Motor neuron (in vitro differentiated cells): ENCODE data around the gene CBL. TPM values are rescaled to one million over a fixed set of nuclear protein-coding genes. Genes with fewer than 3 reads are reported as not detected.

Experiments
- ATAC-seq, 8 experiments: fragments of 200-7000 bp; cut with Tn5 transposase; replicated peaks in 6 of 8; 2 replicates each; pipeline ENCODE4 v1.8.0; 2021; ENCODE audit warnings: mild to moderate bottlenecking in 8 of 8, moderate library complexity in 8 of 8
- H3K27ac ChIP-seq, 2 donors: fragments of 250-450 bp; sonication (Bioruptor Pico); 2 replicates each; pipeline ENCODE4 v1.9.0; 2021; ENCODE audit warnings: antibody characterized with exemption in 2 of 2, mild to moderate bottlenecking in 2 of 2, moderate library complexity in 1 of 2
- H3K4me1 ChIP-seq, 2 donors: fragments of 250-450 bp; sonication (Bioruptor Pico); replicated peaks in 1 of 2; 2 replicates each; pipeline ENCODE4 v1.6.1; 2021; ENCODE audit warnings: antibody characterized with exemption in 2 of 2, mild to moderate bottlenecking in 2 of 2, moderate library complexity in 1 of 2
- H3K4me3 ChIP-seq, 5 donors: fragments of 250-450 bp; sonication (Bioruptor Pico); 2 replicates each; pipeline ENCODE4 v1.9.0; 2021; ENCODE audit warnings: antibody characterized with exemption in 5 of 5, mild to moderate bottlenecking in 5 of 5, moderate library complexity in 4 of 5
- WGBS, 10 experiments: fragments of 450-650 bp; shearing (Covaris generic); methylation state at CpG; one replicate each; pipeline ENCODE4 v1.0.0; 2022; 5-methylcytosine and 5-hydroxymethylcytosine counted together
- in situ Hi-C, 9 experiments: fragments of 400-800 bp; cut with MboI; loops; one replicate each; pipeline ENCODE4 v1.15.0; 2021; ENCODE audit warnings: low sequenced_read_pairs in 9 of 9, low pct_unique_long_range_greater_than_20kb in 2 of 9; ENCODE audit not compliant: unreplicated experiment in 9 of 9
- total RNA-seq, 8 experiments: library from RNA; unstranded; fragments of 300-600 nt; gene quantifications; 2 replicates each; pipeline versions ENCODE4 v1.2.3 to v1.2.4, GENCODE V29; 2022

Gene CBL
- total RNA-seq, 8 experiments from 2014 or later: 5.1 to 19.3 (median 13.9) TPM

DNA sequence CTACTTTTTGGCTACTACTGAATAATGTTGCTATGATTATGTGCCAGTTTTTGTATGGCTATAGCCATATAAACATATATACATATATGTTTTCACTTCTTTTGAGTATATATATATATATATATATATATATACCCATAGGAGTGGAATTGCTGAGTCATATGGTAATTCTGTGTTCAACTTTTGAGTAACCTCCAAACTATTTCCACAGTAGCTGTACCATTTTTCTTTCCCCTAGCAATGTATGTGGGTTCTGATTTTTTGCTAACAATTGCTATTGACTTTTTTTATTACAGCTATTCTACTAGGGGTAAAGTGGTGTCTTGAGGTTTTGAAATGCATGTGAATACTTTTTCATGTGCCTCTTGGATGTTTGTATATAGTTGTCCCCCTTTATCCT lies 30.4 kb downstream of the CBL start:
- no peaks in the 10 kb centered on the region for H3K4me1 ChIP-seq
- H3K4me3 ChIP-seq: no peak overlapping the region
- in situ Hi-C loops: no loop called here
- H3K27ac ChIP-seq: no peak overlapping the region
- ATAC-seq: no peak

DNA sequence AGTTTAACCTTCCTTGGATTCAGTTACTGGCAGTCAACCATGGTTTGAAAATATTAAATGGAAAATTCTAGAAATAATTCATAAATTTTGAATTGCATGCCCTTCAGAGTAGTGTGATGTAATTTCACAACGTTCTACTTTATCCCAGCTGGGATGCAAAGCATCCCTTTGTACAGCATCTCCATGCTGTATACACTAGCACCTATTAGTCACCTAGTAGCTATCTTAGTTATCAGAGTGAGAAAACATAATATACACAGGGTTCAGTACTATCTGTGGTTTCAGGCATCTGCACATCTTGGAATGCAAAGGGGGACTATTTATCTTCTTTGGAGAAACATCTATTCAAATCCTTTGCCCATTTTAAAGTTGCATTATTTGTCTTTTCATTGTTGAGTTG lies 30.8 kb downstream of the CBL start:
- Histone ChIP-seq H3K4me1 (no peaks in the 10 kb centered on the region), H3K27ac (no peak overlapping the region), H3K4me3 (no peak overlapping the region)
- 20 to 100% (median 75%) methylated on average over 1 of the region's 1 CpG; no CpG with 5 or more reads in 2 of the 10 experiments for WGBS, 10 experiments
- in situ Hi-C loops: no loop called here
- no peak for ATAC-seq

- no peak for ATAC-seq
- in situ Hi-C loops: no loop called here
- H3K27ac ChIP-seq: no peak overlapping the region
- H3K4me3 ChIP-seq: no peak overlapping the region
- H3K4me1 ChIP-seq: no peaks in the 10 kb centered on the region
Observed at GRCh38 chr11:119237515-119237914, 31.4 kb downstream of the CBL start.

DNA sequence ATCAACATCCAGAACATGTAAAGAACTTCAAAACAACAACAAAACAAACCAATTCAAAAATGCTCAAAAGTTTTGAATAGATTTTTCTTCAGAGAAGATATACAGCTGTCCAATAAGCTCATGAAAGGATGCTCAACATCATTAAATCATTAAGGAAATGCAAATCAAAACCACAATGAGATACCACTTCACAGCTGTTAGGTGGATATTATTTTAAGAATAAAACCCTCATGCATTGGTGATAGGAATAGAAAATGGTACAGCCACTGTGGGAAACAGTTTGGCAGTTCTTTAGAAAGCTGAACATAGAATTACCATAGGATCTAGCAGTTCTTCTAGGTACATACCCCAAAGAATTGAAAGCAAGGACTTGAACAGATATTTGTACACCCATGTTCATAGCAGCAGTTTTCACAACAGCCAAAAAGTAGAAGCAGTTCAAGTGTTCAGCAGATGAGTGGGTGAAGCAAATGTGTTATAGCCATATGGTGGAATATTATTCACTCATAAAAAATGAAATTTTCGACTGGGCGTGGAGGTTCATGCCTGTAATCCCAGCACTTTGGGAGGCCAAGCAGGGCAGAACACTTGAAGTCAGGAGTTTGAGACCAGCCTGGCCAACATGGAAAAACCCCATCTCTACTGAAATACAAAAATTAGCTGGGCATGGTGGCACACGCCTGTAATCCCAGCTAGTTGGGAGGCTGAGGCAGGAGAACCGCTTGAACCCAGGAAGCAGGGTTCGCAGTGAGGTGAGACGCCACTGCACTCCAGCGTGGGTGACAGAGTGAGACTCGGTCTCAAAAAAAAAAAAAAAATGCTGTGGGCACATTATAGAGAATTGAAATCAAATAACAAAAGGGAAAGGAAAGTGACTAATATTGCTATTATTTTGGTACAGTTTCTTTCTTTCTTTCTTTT lies 42.9 kb downstream of the CBL start:
- Histone ChIP-seq H3K27ac (no peak overlapping the region), H3K4me3 (no peak overlapping the region), H3K4me1 (no peaks in the 10 kb centered on the region)
- in situ Hi-C loops: no loop called here
- WGBS, 10 experiments: 82 to 100% (median 96%) methylated on average over 1 to 8 of the region's 8 CpGs; no CpG with 5 or more reads in 2 of the 10 experiments
- no peak for ATAC-seq

DNA sequence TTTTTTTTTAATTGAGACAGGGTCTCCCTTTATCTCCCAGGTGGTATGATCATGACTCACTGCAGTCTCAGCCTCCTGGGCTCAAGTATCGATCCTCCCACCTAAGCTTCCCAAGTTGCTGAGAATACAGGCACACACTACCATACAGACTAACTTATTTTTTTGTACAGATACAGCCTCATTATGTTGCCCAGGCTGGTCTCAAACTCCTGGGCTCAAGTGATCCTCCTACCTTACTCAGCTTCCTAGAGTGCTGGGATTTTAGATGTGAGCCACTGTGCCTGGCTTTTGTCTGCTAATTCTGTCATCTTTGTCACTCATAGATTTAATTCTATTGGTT lies 43.5 kb downstream of the CBL start:
- WGBS, 10 experiments: 83 to 100% (median 93%) methylated on average over 1 of the region's 1 CpG; no CpG with 5 or more reads in 6 of the 10 experiments
- no peak overlapping the region for H3K4me3 ChIP-seq
- in situ Hi-C loops: no loop called here
- no peak for ATAC-seq
- no peaks in the 10 kb centered on the region for H3K4me1 ChIP-seq
- H3K27ac ChIP-seq: no peak overlapping the region

GRCh38 chr11:119251114-119251513 lies 45.0 kb downstream of the CBL start:
- no peak for ATAC-seq
- in situ Hi-C loops: no loop called here
- no peak overlapping the region for H3K27ac ChIP-seq
- 53 to 100% (median 83%) methylated on average over 1 to 3 of the region's 3 CpGs for WGBS, 10 experiments
- H3K4me1 ChIP-seq: no peaks in the 10 kb centered on the region
- no peak overlapping the region for H3K4me3 ChIP-seq

DNA sequence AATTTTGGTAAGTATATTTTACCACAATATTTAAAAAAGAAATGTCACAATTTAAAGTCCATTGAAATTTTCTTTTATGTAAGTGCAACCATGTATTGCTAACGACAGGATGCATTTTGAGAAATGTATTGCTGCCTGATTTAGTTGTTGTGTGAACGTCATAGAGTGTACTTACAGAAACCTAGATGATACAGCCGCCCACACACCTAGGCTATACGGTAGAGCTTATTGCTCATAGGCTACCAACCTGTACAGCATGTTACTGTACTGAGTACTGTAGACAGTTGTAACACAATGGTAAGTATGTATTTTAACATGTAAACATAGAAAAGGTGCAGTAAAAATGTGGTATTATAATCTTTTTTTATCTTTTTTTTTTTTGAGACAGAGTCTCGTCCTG lies 48.1 kb downstream of the CBL start:
- 91 to 100% (median 97%) methylated on average over 1 to 5 of the region's 5 CpGs; no CpG with 5 or more reads in 3 of the 10 experiments for WGBS, 10 experiments
- Histone ChIP-seq H3K4me3 (no peak overlapping the region), H3K27ac (no peak overlapping the region), H3K4me1 (no peaks in the 10 kb centered on the region)
- ATAC-seq: no peak
- in situ Hi-C loops: no loop called here

DNA sequence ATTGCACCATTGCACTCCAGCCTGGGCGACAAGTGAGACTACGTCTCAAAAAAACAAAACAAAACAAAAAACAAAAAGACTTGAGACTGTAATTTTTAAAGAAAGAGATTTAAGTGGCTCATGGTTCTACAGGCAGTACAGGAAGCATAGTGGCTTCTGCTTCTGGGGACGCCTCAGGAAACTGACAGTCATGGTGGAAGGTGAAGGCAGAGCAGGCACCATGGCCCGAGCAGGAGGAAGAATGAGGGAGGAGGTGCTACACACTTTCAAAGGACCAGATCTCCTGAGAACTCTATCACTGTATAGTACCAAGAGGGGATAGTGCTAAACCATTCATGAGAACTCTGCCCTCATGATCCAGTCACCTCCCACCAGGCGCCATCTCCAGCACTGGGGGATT lies 52.0 kb downstream of the CBL start:
- in situ Hi-C loops: no loop called here
- no peak for ATAC-seq
- Histone ChIP-seq H3K4me3 (no peak overlapping the region), H3K4me1 (no peaks in the 10 kb centered on the region), H3K27ac (no peak overlapping the region)
- 80 to 100% (median 93%) methylated on average over 1 to 5 of the region's 5 CpGs; no CpG with 5 or more reads in 1 of the 10 experiments for WGBS, 10 experiments

GRCh38 chr11:119258983-119259382 lies 52.8 kb downstream of the CBL start:
- H3K27ac ChIP-seq: no peak overlapping the region
- no peaks in the 10 kb centered on the region for H3K4me1 ChIP-seq
- H3K4me3 ChIP-seq: no peak overlapping the region
- in situ Hi-C loops: no loop called here
- no peak for ATAC-seq
- WGBS, 10 experiments: 76 to 100% (median 91%) methylated on average over 1 to 3 of the region's 3 CpGs; no CpG with 5 or more reads in 1 of the 10 experiments

GRCh38 chr11:119262668-119263351 lies 56.7 kb downstream of the CBL start:
- in situ Hi-C loops: no loop called here
- 11 to 89% (median 79%) methylated on average over 1 to 4 of the region's 5 CpGs for WGBS, 10 experiments
- peak in 1 of 8 experiments; percentile 62 for ATAC-seq
- no peak overlapping the region for H3K27ac ChIP-seq
- H3K4me3 ChIP-seq: no peak overlapping the region
- H3K4me1 ChIP-seq: no peaks in the 10 kb centered on the region

DNA sequence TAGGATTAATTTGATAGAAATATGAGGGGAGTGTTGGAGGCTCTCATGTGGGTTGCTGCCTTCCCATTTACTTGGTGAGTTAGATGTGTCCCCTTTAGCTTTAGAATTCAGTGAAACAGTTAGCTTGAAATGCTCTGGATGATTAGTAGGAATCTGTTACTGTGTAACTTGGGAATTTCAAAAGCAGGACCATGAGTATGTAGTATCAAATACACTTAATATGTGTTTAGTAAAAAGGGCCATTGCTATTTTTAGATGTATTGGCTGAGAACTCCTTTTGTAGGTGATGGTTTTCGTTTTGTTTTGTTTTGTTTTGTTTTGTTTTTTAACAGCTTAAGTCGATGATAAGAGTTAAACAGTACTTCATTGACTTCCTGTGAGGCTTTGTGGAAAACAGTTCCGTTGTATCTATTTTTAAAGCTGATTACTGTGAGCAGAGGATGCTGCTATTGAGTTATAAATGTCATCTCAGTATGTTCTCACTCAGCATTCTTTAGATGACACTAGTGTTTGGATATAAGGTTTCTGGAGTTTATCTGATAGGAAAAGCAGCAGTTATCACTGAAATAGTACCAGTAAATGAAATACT lies 57.3 kb downstream of the CBL start:
- no peak for ATAC-seq
- 14 to 82% (median 59%) methylated on average over 2 to 3 of the region's 3 CpGs for WGBS, 10 experiments
- Histone ChIP-seq H3K27ac (no peak overlapping the region), H3K4me1 (no peaks in the 10 kb centered on the region), H3K4me3 (no peak overlapping the region)
- in situ Hi-C loops: no loop called here

GRCh38 chr11:119266063-119266462 lies 59.9 kb downstream of the CBL start:
- Histone ChIP-seq H3K4me1 (no peaks in the 10 kb centered on the region), H3K27ac (no peak overlapping the region), H3K4me3 (no peak overlapping the region)
- ATAC-seq: no peak
- 93 to 100% (median 98%) methylated on average over 1 to 3 of the region's 3 CpGs for WGBS, 10 experiments
- in situ Hi-C loops: no loop called here

GRCh38 chr11:119266517-119267255 lies 60.5 kb downstream of the CBL start:
- WGBS, 10 experiments: 87 to 100% (median 94%) methylated on average over 2 to 7 of the region's 7 CpGs
- H3K4me3 ChIP-seq: no peak overlapping the region
- in situ Hi-C loops: no loop called here
- no peak overlapping the region for H3K27ac ChIP-seq
- H3K4me1 ChIP-seq: no peaks in the 10 kb centered on the region
- ATAC-seq: no peak
